Measurements from ENCODE around the gene PROS1. TPM values are rescaled to one million over a fixed set of nuclear protein-coding genes. Genes with fewer than 3 reads are reported as not detected.
"Not testable (repeated sequence)": the region's sequence is repeated elsewhere in the genome, so short reads cannot be mapped to it uniquely, and the experiment has no call there.

PROS1 gene
- total RNA-seq, 1 donor from 2014 or later = 12.0 TPM

DNA sequence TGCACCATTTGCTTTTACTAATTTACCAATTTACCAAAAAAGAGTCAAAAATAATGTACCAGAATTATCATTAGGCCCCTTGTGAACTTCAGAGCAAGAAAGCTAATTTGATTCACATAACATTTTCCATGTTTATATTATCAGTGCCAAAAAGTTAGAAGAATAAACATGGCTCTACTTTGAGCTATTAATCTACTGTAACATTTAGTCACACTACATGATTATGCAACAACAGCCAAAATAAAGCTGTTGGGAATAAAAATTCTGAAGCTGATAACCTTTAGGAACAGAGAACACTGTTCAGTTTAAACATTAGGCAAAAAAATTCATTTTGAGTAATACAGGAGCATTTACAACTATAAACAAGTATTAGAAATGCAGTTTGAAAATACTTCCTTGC, 63.6 kb downstream of the PROS1 start:
- Mint-ChIP-seq H3K4me3 (no peak overlapping the region), H3K27me3 (ENCODE audit: low read depth) (no peaks in the 10 kb centered on the region), H3K9me3 (peaks cover 7% of the 10 kb centered on the region), H3K27ac (ENCODE audit: unreplicated experiment) (no peak overlapping the region), H3K4me1 (no peaks in the 10 kb centered on the region), H3K36me3 (ENCODE audit: low read depth) (no peaks in the 10 kb centered on the region)
- no peak for DNase-seq (ENCODE audit: low read depth, low spot score)
- TF ChIP-seq, protein P1, sequence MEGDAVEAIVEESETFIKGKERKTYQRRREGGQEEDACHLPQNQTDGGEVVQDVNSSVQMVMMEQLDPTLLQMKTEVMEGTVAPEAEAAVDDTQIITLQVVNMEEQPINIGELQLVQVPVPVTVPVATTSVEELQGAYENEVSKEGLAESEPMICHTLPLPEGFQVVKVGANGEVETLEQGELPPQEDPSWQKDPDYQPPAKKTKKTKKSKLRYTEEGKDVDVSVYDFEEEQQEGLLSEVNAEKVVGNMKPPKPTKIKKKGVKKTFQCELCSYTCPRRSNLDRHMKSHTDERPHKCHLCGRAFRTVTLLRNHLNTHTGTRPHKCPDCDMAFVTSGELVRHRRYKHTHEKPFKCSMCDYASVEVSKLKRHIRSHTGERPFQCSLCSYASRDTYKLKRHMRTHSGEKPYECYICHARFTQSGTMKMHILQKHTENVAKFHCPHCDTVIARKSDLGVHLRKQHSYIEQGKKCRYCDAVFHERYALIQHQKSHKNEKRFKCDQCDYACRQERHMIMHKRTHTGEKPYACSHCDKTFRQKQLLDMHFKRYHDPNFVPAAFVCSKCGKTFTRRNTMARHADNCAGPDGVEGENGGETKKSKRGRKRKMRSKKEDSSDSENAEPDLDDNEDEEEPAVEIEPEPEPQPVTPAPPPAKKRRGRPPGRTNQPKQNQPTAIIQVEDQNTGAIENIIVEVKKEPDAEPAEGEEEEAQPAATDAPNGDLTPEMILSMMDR (conservative IDR thresholded peaks at IDR 0.05) = no peak

DNA sequence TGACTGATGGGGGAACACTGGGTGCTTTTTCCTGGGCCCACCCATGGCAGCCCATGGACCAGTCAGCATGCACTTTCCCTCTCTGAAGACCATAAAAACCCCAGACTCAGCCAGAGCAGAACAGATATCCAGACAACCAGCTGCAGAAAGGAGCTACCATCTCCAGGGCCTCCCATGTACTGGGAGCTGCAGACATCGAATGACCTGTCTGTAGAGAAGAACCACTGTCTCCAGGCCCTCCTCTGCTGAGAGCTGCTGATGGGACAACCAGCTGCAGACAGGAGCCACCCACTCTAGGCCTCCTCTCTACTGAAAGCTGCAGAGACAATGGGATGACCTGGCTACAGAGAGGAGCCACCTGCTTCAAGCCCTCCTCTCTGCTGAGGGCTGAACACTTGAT, 66.6 kb downstream of the PROS1 start:
- TF ChIP-seq, protein P1 (conservative IDR thresholded peaks at IDR 0.05) = no peak
- Mint-ChIP-seq H3K9me3 (peaks cover 2% of the 10 kb centered on the region), H3K4me3 (no peak overlapping the region), H3K27me3 (ENCODE audit: low read depth) (no peaks in the 10 kb centered on the region), H3K27ac (ENCODE audit: unreplicated experiment) (no peak overlapping the region), H3K36me3 (ENCODE audit: low read depth) (peaks cover 3% of the 10 kb centered on the region), H3K4me1 (no peaks in the 10 kb centered on the region)
- DNase-seq (ENCODE audit: low read depth, low spot score) = no peak

DNA sequence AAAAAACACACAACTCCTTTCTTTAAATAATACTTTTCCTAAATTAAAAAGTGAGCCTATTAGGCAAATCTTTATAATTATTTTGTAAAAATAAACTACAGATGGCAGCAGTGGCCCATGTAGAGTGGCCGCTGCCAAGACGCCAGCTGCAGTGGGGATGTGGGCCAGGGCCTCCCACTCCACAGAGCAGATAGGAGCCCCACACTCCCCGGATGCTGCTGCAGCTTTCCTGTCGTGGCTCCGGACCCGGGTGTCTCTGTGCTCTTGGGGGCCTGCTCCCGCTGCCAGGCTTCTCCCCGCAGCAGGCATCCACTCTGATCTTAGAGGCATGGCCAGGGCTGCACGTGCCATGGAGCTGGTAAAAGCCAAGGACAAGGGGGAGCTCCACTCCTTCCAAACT, 67.5 kb downstream of the PROS1 start:
- DNase-seq (ENCODE audit: low read depth, low spot score) = no peak
- Mint-ChIP-seq H3K27me3 (ENCODE audit: low read depth) (no peaks in the 10 kb centered on the region), H3K9me3 (no peaks in the 10 kb centered on the region), H3K27ac (ENCODE audit: unreplicated experiment) (no peak overlapping the region), H3K4me1 (no peaks in the 10 kb centered on the region), H3K4me3 (no peak overlapping the region), H3K36me3 (ENCODE audit: low read depth) (peaks cover 3% of the 10 kb centered on the region)
- TF ChIP-seq, protein P1 (conservative IDR thresholded peaks at IDR 0.05) = no peak

DNA sequence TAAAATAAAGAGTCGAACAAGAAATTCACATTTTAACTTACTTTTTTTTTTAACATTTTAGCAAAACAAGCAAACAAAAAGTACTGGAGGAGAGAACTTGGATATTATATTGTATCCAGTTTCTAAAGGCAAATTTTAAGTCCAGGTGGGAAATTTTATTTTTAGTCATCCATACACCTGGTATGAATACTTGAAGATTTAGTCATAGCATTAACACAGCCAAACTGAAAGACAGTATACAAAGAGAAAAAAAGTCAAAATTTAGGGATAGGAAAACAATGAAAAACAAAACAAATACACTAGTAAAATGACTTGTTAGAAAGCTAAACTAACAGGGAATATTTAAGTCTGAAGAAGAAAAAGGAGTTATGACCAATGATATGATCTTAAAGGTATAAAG, 69.1 kb downstream of the PROS1 start:
- TF ChIP-seq, protein P1 (conservative IDR thresholded peaks at IDR 0.05) = no peak
- no peaks in the 10 kb centered on the region for H3K4me1 Mint-ChIP-seq
- H3K4me3 Mint-ChIP-seq = no peak overlapping the region
- H3K36me3 Mint-ChIP-seq (ENCODE audit: low read depth) = peaks cover 3% of the 10 kb centered on the region
- no peaks in the 10 kb centered on the region for H3K27me3 Mint-ChIP-seq (ENCODE audit: low read depth)
- DNase-seq (ENCODE audit: low read depth, low spot score) = no peak
- H3K9me3 Mint-ChIP-seq = no peaks in the 10 kb centered on the region
- H3K27ac Mint-ChIP-seq (ENCODE audit: unreplicated experiment) = no peak overlapping the region

DNA sequence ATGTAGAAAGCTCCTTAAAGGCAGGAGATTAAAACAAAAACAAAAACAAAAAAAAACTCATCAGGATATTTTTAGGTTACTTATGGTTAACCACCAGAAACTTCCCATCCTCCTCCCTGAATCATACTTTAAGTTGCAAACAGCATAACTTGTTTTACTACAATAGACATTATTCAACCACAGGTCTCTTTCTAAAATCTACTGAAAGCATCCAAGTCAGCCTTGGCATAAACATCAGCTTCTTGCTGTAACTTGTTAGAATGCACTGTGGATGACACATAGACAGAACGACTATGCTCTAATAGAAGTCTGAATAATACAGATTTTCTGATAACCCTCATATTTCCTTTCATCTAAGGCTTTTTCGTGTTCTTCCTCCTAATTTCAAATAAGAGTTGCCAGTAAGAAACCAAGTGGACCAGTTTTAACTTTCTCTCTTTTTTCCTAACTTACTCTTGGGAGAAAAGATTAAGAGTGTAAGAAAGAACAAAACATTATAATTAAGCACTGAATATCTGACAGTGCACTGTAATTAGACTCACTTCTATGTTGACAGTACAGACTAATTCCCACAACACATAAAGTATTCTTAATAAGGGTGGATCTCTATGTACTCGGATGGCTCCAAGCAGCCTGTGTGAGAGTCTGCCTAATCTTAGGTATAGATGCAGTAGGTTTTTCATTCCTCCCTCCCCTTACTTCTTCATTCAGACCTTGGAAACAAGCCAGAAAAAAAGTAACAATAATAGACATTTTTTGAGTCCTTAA, 95.3 kb downstream of the PROS1 start:
- H3K9me3 Mint-ChIP-seq; H3K4me3 Mint-ChIP-seq; H3K27ac Mint-ChIP-seq (ENCODE audit: unreplicated experiment); DNase-seq (ENCODE audit: low read depth, low spot score); H3K4me1 Mint-ChIP-seq; H3K27me3 Mint-ChIP-seq (ENCODE audit: low read depth): not testable (repeated sequence)
- H3K36me3 Mint-ChIP-seq (ENCODE audit: low read depth) = peaks cover 19% of the 10 kb centered on the region

DNA sequence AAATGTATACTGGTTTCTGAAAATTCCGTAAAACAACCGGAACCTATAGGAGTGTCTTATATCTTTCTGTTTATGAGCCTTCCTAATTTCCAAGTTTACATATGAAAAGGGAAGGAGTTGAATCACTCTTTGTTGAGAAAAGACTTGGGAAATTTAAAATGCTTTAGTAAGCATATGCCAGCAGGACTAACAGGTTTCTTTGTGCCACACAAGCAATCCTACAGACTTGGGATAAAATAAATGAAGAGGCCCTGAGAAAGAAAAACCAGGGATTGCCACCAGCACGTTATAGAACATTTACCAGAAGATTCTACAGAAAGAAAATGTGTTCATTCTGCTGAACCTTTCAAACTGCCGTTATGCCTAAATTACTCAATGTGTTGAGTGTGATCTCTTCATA, 96.3 kb downstream of the PROS1 start:
- not testable (repeated sequence) for H3K4me1 Mint-ChIP-seq; H3K4me3 Mint-ChIP-seq; H3K27me3 Mint-ChIP-seq (ENCODE audit: low read depth); H3K9me3 Mint-ChIP-seq; H3K27ac Mint-ChIP-seq (ENCODE audit: unreplicated experiment); DNase-seq (ENCODE audit: low read depth, low spot score)
- H3K36me3 Mint-ChIP-seq (ENCODE audit: low read depth) = peaks cover 16% of the 10 kb centered on the region

DNA sequence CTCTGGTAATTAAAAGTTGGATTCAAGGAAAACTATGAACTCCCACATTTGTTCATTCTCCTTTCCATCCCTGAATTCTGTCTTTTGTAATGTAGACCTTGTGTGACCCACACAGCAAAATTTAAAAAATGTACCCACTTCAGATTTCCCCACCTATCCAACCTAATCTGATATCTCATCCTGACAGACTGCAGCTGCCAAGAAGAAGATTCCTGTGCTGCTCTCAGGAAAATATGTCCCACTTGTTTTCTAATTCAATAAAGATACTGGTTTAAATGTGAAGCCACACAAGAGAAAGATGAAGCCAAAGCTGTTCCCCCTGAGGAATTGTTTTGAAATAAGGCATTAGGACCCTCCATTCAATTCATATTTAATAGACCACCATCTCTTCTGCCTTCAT, 100.3 kb downstream of the PROS1 start:
- H3K4me3 Mint-ChIP-seq; H3K4me1 Mint-ChIP-seq; H3K27ac Mint-ChIP-seq (ENCODE audit: unreplicated experiment); H3K27me3 Mint-ChIP-seq (ENCODE audit: low read depth); DNase-seq (ENCODE audit: low read depth, low spot score); H3K9me3 Mint-ChIP-seq: not testable (repeated sequence)
- peaks cover 12% of the 10 kb centered on the region for H3K36me3 Mint-ChIP-seq (ENCODE audit: low read depth)
